HepG2 (cell line): ENCODE data around the gene DYRK1B. TPM values are rescaled to one million over a fixed set of nuclear protein-coding genes. Genes with fewer than 3 reads are reported as not detected.
"Not testable (repeated sequence)": the region's sequence is repeated elsewhere in the genome, so short reads cannot be mapped to it uniquely, and the experiment has no call there.

ENCODE experiments used
- ATAC-seq: fragments of 200-7000 bp; cut with Tn5 transposase; 3 replicates; pipeline ENCODE4 v1.9.1; 2020; ENCODE audit warnings: mild to moderate bottlenecking, moderate library complexity
- BruUV-seq: library from RNA; stranded (reverse); fragments of 400-500 nt; replicated peaks from 2 replicates; lab custom pipeline; 2021; lab: Mats Ljungman, UMichigan
- CTCF ChIA-PET: fragments of 300-600 bp; formaldehyde crosslinking; extraction: SDS; loops from one replicate; lab custom pipeline; 2021; ENCODE audit warnings: low total read pairs, inconsistent platforms, low intra/inter-chr PET ratio; lab: Yijun Ruan, JAX
- POLR2A ChIA-PET: fragments of 350-600 bp; sonication (Branson Sonifier 250); formaldehyde crosslinking; loops from one replicate; lab custom pipeline; 2020; ENCODE audit warnings: antibody characterized with exemption, inconsistent platforms; lab: Yijun Ruan, JAX
- DNase-seq: peaks from one replicate; pipeline ENCODE4 v3.0.0-alpha.2; 2015; ENCODE audit warnings: low spot score
- FAIRE-seq: peaks from 3 replicates; lab custom pipeline; 2011; peaks lifted over from hg19 to GRCh38; lab: Jason Lieb, UNC
- H2AFZ ChIP-seq: one replicate; pipeline ENCODE4 v1.6.1; 2011; ENCODE audit warnings: low read length, inconsistent platforms
- H3K27ac ChIP-seq: fragments of 300-600 bp; 3 replicates; pipeline ENCODE4 v1.8.0; 2011; ENCODE audit warnings: mixed run types, mild to moderate bottlenecking, mixed read lengths, low read length, inconsistent platforms; ENCODE audit not compliant: insufficient read depth; ENCODE audit errors: extremely low read length
- H3K27me3 ChIP-seq, 2 experiments: fragments of 200-600 bp in 1 of 2; 2 replicates in 1 of 2; 3 replicates in 1 of 2; pipeline versions ENCODE4 v1.6.0 to v1.8.0; 2011; ENCODE audit warnings: low read length in 2 of 2, mild to moderate bottlenecking in 2 of 2, moderate library complexity in 2 of 2, inconsistent platforms in 1 of 2; ENCODE audit not compliant: insufficient read depth in 2 of 2, control insufficient read depth in 1 of 2
- H3K36me3 ChIP-seq, 2 experiments: fragments of 200-600 bp in 1 of 2; replicated peaks in 1 of 2; 2 replicates in 1 of 2; 3 replicates in 1 of 2; pipeline versions ENCODE4 v1.5.1 to v1.8.0; 2011; ENCODE audit warnings: low read length in 2 of 2, inconsistent platforms in 1 of 2; ENCODE audit not compliant: insufficient read depth in 2 of 2, control insufficient read depth in 1 of 2
- H3K4me1 ChIP-seq: 2 replicates; pipeline ENCODE4 v1.5.1; 2012; ENCODE audit warnings: low read length, inconsistent platforms; ENCODE audit not compliant: insufficient read depth
- H3K4me2 ChIP-seq: 2 replicates; pipeline ENCODE4 v1.6.0; 2011; ENCODE audit warnings: low read depth, low read length, inconsistent platforms
- H3K4me3 ChIP-seq, 3 experiments: fragments of 200-600 bp in 1 of 3; sonication (generic), shearing (Covaris generic) in 1 of 3; replicated peaks in 1 of 3; 2 replicates each; pipeline ENCODE4 v1.5.1; 2011 to 2016; ENCODE audit warnings: low read length in 3 of 3, inconsistent platforms in 2 of 3, low read depth in 2 of 3, mild to moderate bottlenecking in 2 of 3, control low read depth in 1 of 3, mixed read lengths in 1 of 3; ENCODE audit not compliant: insufficient read depth in 1 of 3
- H3K79me2 ChIP-seq: one replicate; pipeline ENCODE4 v1.6.1; 2011; ENCODE audit warnings: low read length, inconsistent platforms; ENCODE audit not compliant: insufficient read depth
- H3K9ac ChIP-seq: 2 replicates; pipeline ENCODE4 v1.6.0; 2011; ENCODE audit warnings: mild to moderate bottlenecking, low read depth, low read length, inconsistent platforms; ENCODE audit not compliant: insufficient read depth
- H3K9me3 ChIP-seq: 2 replicates; pipeline ENCODE4 v1.5.1; 2012; ENCODE audit warnings: mild to moderate bottlenecking, low read length
- H4K20me1 ChIP-seq: 2 replicates; pipeline ENCODE4 v1.6.0; 2011; ENCODE audit warnings: inconsistent platforms, mild to moderate bottlenecking, low read length, moderate library complexity; ENCODE audit not compliant: insufficient read depth
- WGBS: methylation state at CpG from one replicate; pipeline ENCODE4 v1.1.6; 2017; ENCODE audit warnings: low lambda C conversion rate; 5-methylcytosine and 5-hydroxymethylcytosine counted together
- in situ Hi-C: cut with HindIII; loops from 2 replicates; pipeline ENCODE4 v1.10.0; 2017; ENCODE audit warnings: low pct_unique_long_range_greater_than_20kb; ENCODE audit not compliant: extremely low pct_ligation_motif_present
- intact Hi-C: fragments of 100-400 bp; cut with micrococcal nuclease; formaldehyde crosslinking; loops from one replicate; pipeline ENCODE4 v1.10.0; 2022; ENCODE audit not compliant: unreplicated experiment
- polyA plus RNA-seq, 8 experiments: library from polyadenylated mRNA; depleted of rRNA in 3 of 8; stranded (reverse) in 7 of 8; unstranded in 1 of 8; fragments of >200 nt; fragmentation: Illumina TruSeq in 4 of 8; extraction: Trizol in 4 of 8; gene quantifications; 2 replicates each; pipeline versions ENCODE4 v1.2.1 to v1.2.3, GENCODE V29; 2011 to 2016; ENCODE audit warnings: low read depth in 4 of 8, missing spikeins in 1 of 8, mixed read lengths in 1 of 8; ENCODE audit not compliant: insufficient read depth in 1 of 8
- total RNA-seq, 5 experiments: library from RNA; depleted of rRNA; stranded (reverse); fragments of >200 nt; fragmentation: Illumina TruSeq; extraction: Trizol; gene quantifications; 2 replicates each; pipeline ENCODE4 v1.2.3, GENCODE V29; 2016; ENCODE audit warnings: low read depth in 1 of 5

DYRK1B gene
- total and polyA plus RNA-seq, 2 of the 13 experiments (the other 11 are each of a cell fraction or from before 2014, with no cell fraction given): 0.82 to 1.3 TPM

GRCh38 chr19:39880241-39880640 lies 46.3 kb upstream of the DYRK1B start:
- H3K4me2 ChIP-seq, DNase-seq, in situ Hi-C loops, H3K27ac ChIP-seq, H3K4me3 ChIP-seq, ATAC-seq, H3K79me2 ChIP-seq, H3K36me3 ChIP-seq, BruUV-seq, H3K9ac ChIP-seq, CTCF ChIA-PET, H3K9me3 ChIP-seq, H4K20me1 ChIP-seq, H3K27me3 ChIP-seq, H2AFZ ChIP-seq, FAIRE-seq, intact Hi-C loops, POLR2A ChIA-PET: not testable (repeated sequence)
- peaks cover 14% of the 10 kb centered on the region for H3K4me1 ChIP-seq
- WGBS: 92% methylated on average over 4 of the region's 5 CpGs

- in situ Hi-C loops, FAIRE-seq, intact Hi-C loops, H4K20me1 ChIP-seq, H3K4me3 ChIP-seq, H3K9ac ChIP-seq, H3K9me3 ChIP-seq, H3K27ac ChIP-seq, POLR2A ChIA-PET, DNase-seq, H3K4me2 ChIP-seq, H3K27me3 ChIP-seq, CTCF ChIA-PET, ATAC-seq, H2AFZ ChIP-seq, BruUV-seq, H3K36me3 ChIP-seq, H3K79me2 ChIP-seq: not testable (repeated sequence)
- H3K4me1 ChIP-seq: peaks cover 14% of the 10 kb centered on the region
- WGBS: 90% methylated on average over 2 of the region's 8 CpGs
Observed at GRCh38 chr19:39879796-39880195, 45.8 kb upstream of the DYRK1B start.

DNA sequence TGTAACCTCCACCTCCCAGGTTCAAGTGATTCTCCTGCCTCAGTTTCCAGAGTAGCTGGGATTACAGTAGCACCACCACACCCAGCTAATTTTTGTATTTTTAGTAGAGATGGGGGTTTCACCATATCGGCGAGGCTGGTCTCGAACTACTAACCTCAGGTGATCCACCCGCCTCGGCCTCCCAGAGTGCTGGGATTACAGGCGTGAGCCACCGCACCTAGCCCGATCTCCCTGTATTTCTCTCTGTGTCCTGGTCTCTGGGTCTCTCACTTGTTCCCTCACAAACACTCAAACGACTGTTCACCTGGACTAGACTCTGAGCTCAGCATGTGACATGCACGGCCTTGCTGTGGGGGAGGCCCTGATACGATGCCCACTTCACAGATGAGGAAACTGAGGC lies 44.9 kb upstream of the DYRK1B start:
- DNase-seq, FAIRE-seq, CTCF ChIA-PET, H2AFZ ChIP-seq, H3K9me3 ChIP-seq, H3K9ac ChIP-seq, BruUV-seq, H4K20me1 ChIP-seq, H3K27ac ChIP-seq, H3K4me2 ChIP-seq, H3K36me3 ChIP-seq, in situ Hi-C loops, POLR2A ChIA-PET, ATAC-seq, H3K4me3 ChIP-seq, H3K27me3 ChIP-seq, intact Hi-C loops, H3K79me2 ChIP-seq: not testable (repeated sequence)
- WGBS: 86% methylated on average over 11 of the region's 11 CpGs
- peaks cover 14% of the 10 kb centered on the region for H3K4me1 ChIP-seq
